H54 (cell line): Measurements from ENCODE around the gene NT5E.
"Not testable (repeated sequence)": the region's sequence is repeated elsewhere in the genome, so short reads cannot be mapped to it uniquely, and the experiment has no call there.

Experiments used
- DNase-seq: peaks from one replicate; pipeline ENCODE4 v3.0.0; 2011; ENCODE audit warnings: low spot score, mixed read lengths; ENCODE audit not compliant: insufficient read length
- FAIRE-seq: peaks from 3 replicates; lab custom pipeline; 2011; peaks lifted over from hg19 to GRCh38; lab: Jason Lieb, UNC
- POLR2A ChIP-seq: IDR thresholded peaks from 2 replicates; pipeline ENCODE4 v1.6.1; 2011; ENCODE audit warnings: low read depth, mild to moderate bottlenecking, low read length

Gene NT5E

GRCh38 chr6:85498596-85499258, 48.8 kb downstream of the NT5E start:
- peak; percentile 91 for FAIRE-seq
- DNase-seq: no peak
- no peak for TF ChIP-seq POLR2A

GRCh38 chr6:85506441-85507093, 56.7 kb downstream of the NT5E start:
- TF ChIP-seq POLR2A: no peak
- DNase-seq (no peak), FAIRE-seq (no peak)

GRCh38 chr6:85516168-85516567, 66.3 kb downstream of the NT5E start:
- FAIRE-seq: no peak
- no peak for TF ChIP-seq POLR2A
- DNase-seq: peak; percentile 9

- not testable (repeated sequence) for DNase-seq, FAIRE-seq
These were observed 74.4 kb downstream of the NT5E start for GRCh38 chr6:85524281-85524680.

GRCh38 chr6:85537055-85537494, 87.2 kb downstream of the NT5E start:
- FAIRE-seq: no peak
- no peak for DNase-seq
- TF ChIP-seq POLR2A: no peak

GRCh38 chr6:85544776-85545175, 94.9 kb downstream of the NT5E start:
- FAIRE-seq (peak; percentile 30), DNase-seq (no peak)
- TF ChIP-seq POLR2A: no peak
